K562 (cell line): ENCODE measurements around the gene NFATC3. TPM values are rescaled to one million over a fixed set of nuclear protein-coding genes. Genes with fewer than 3 reads are reported as not detected.

Experiments used
- ATAC-seq: fragments of 200-7000 bp; cut with Tn5 transposase; 3 replicates; pipeline ENCODE4 v1.9.1; 2020; ENCODE audit warnings: moderate library complexity
- BruUV-seq: library from RNA; stranded (reverse); fragments of 400-500 nt; replicated peaks from 2 replicates; lab custom pipeline; 2021; lab: Mats Ljungman, UMichigan
- CTCF ChIA-PET: fragments of 300-600 bp; formaldehyde crosslinking; extraction: SDS; loops from one replicate; lab custom pipeline; 2021; ENCODE audit warnings: low intra/inter-chr PET ratio; lab: Yijun Ruan, JAX
- POLR2A ChIA-PET: fragments of 300-600, 350-650 bp; sonication (Branson Sonifier 250); formaldehyde crosslinking; extraction: SDS; loops from one replicate; lab custom pipeline; 2021; ENCODE audit warnings: antibody characterized with exemption, inconsistent platforms; lab: Yijun Ruan, JAX
- DNase-seq, 4 experiments: peaks; one replicate each; pipeline versions ENCODE4 v3.0.0 to v3.0.0-alpha.2; 2011 to 2018; ENCODE audit warnings: low spot score in 3 of 4, mixed read lengths in 3 of 4; ENCODE audit errors: extremely low read depth in 1 of 4
- FAIRE-seq: peaks from 2 replicates; lab custom pipeline; 2011; peaks lifted over from hg19 to GRCh38; lab: Jason Lieb, UNC
- H2AFZ ChIP-seq: 2 replicates; pipeline ENCODE4 v1.6.0; 2011; ENCODE audit warnings: low read depth, low read length, control low read depth, inconsistent platforms
- H3K27ac ChIP-seq: fragments of 200-600 bp; 3 replicates; pipeline ENCODE4 v1.8.0; 2011; ENCODE audit warnings: low read depth, mild to moderate bottlenecking, control low read depth, inconsistent platforms, low read length, moderate library complexity, mixed read lengths; ENCODE audit errors: extremely low read depth
- H3K27me3 ChIP-seq, 2 experiments: fragments of 300-600 bp in 1 of 2; 2 replicates in 1 of 2; 3 replicates in 1 of 2; pipeline versions ENCODE4 v1.6.0 to v1.8.0; 2011; ENCODE audit warnings: inconsistent platforms in 2 of 2, low read length in 2 of 2, mild to moderate bottlenecking in 1 of 2, mixed read lengths in 1 of 2, moderate library complexity in 1 of 2; ENCODE audit not compliant: control insufficient read depth in 2 of 2, insufficient read depth in 2 of 2
- H3K36me3 ChIP-seq: fragments of 300-600 bp; 3 replicates; pipeline ENCODE4 v1.8.0; 2011; ENCODE audit warnings: mild to moderate bottlenecking, low read length, inconsistent platforms; ENCODE audit not compliant: control insufficient read depth, insufficient read depth
- H3K4me1 ChIP-seq, 2 experiments: fragments of 200-600 bp in 1 of 2; replicated peaks in 1 of 2; 2 replicates in 1 of 2; 3 replicates in 1 of 2; pipeline versions ENCODE4 v1.5.1 to v1.8.0; 2011; ENCODE audit warnings: inconsistent platforms in 2 of 2, low read length in 2 of 2, mild to moderate bottlenecking in 1 of 2, mixed read lengths in 1 of 2, moderate library complexity in 1 of 2; ENCODE audit not compliant: control insufficient read depth in 2 of 2, insufficient read depth in 2 of 2
- H3K4me2 ChIP-seq: 2 replicates; pipeline ENCODE4 v1.6.1; 2011; ENCODE audit warnings: low read length, control low read depth, inconsistent platforms, mixed read lengths; ENCODE audit not compliant: insufficient read depth
- H3K4me3 ChIP-seq: fragments of 200-600 bp; sonication (generic), shearing (Covaris generic); 2 replicates; pipeline ENCODE4 v1.5.1; 2016; ENCODE audit warnings: control low read depth, inconsistent platforms
- H3K79me2 ChIP-seq: fragments of 200-600 bp; 3 replicates; pipeline ENCODE4 v1.8.0; 2011; ENCODE audit warnings: low read length, inconsistent platforms; ENCODE audit not compliant: control insufficient read depth, insufficient read depth
- H3K9ac ChIP-seq, 2 experiments: 2 replicates each; pipeline versions ENCODE4 v1.6.0 to v1.6.1; 2011; ENCODE audit warnings: low read depth in 2 of 2, low read length in 2 of 2, control low read depth in 1 of 2, inconsistent platforms in 1 of 2, mild to moderate bottlenecking in 1 of 2, mixed read lengths in 1 of 2; ENCODE audit not compliant: insufficient read depth in 1 of 2
- H3K9me1 ChIP-seq: one replicate; pipeline ENCODE4 v1.6.0; 2011; ENCODE audit warnings: inconsistent platforms, mild to moderate bottlenecking, low read length, moderate library complexity; ENCODE audit not compliant: control insufficient read depth, insufficient read depth
- H3K9me3 ChIP-seq: replicated peaks from 2 replicates; pipeline ENCODE4 v1.5.1; 2011; ENCODE audit warnings: low read depth, low read length, inconsistent platforms; ENCODE audit not compliant: control insufficient read depth, insufficient read depth
- H4K20me1 ChIP-seq: replicated peaks from 2 replicates; pipeline ENCODE4 v1.6.1; 2011; ENCODE audit warnings: low read length, inconsistent platforms, mixed read lengths; ENCODE audit not compliant: control insufficient read depth, insufficient read depth
- CBX2 ChIP-seq: fragments of 200-600 bp; sonication (generic); IDR thresholded peaks from one replicate; pipeline ENCODE4 v1.6.1; 2012; ENCODE audit warnings: mild to moderate bottlenecking, low read length, inconsistent platforms; ENCODE audit not compliant: insufficient read depth, poor library complexity, severe bottlenecking
- FOXP1 ChIP-seq: sonication (generic); formaldehyde crosslinking; IDR thresholded peaks from 2 replicates; pipeline ENCODE4 v1.8.0; 2022; ENCODE audit warnings: mild to moderate bottlenecking, missing genetic modification reagents
- PCBP1 ChIP-seq: fragments of 200-400 bp; formaldehyde crosslinking; IDR thresholded peaks from 2 replicates; pipeline ENCODE4 v1.6.1; 2018; ENCODE audit warnings: mild to moderate bottlenecking, low read depth, low read length; ENCODE audit not compliant: poor library complexity, severe bottlenecking
- POLR2G ChIP-seq: fragments of 200-400 bp; formaldehyde crosslinking; IDR thresholded peaks from 2 replicates; pipeline ENCODE4 v1.6.1; 2017; ENCODE audit warnings: low read depth, mild to moderate bottlenecking, antibody characterized with exemption, low read length, moderate library complexity
- RBM22 ChIP-seq: fragments of 200-400 bp; formaldehyde crosslinking; IDR thresholded peaks from 2 replicates; pipeline ENCODE4 v1.6.1; 2018; ENCODE audit warnings: low read length, low read depth; ENCODE audit not compliant: poor library complexity, severe bottlenecking
- ZBTB12 ChIP-seq: fragments of 250-450 bp; sonication (Bioruptor Pico); IDR thresholded peaks from 2 replicates; pipeline ENCODE4 v1.4.0; 2020
- ZBTB33 ChIP-seq: sonication (generic); formaldehyde crosslinking; IDR thresholded peaks from 2 replicates; pipeline ENCODE4 v1.8.1; 2023; ENCODE audit warnings: mild to moderate bottlenecking, missing genetic modification reagents
- ZNF717 ChIP-seq: fragments of 250-450 bp; sonication (Bioruptor Pico); IDR thresholded peaks from 2 replicates; pipeline ENCODE4 v1.5.0; 2021
- WGBS: fragments of 100-300 bp; shearing (Covaris generic); methylation state at CpG from one replicate; pipeline ENCODE4 v1.1.6; 2016; ENCODE audit warnings: low coverage, mixed read lengths; ENCODE audit not compliant: insufficient coverage; ENCODE audit errors: missing lambda C conversion rate; 5-methylcytosine and 5-hydroxymethylcytosine counted together
- in situ Hi-C: fragments of 300-500 bp; cut with MboI; formaldehyde crosslinking; loops from 4 replicates; pipeline ENCODE4 v1.15.0; 2018; ENCODE audit warnings: inconsistent platforms, mixed read lengths
- intact Hi-C: fragments of 100-400 bp; cut with micrococcal nuclease; formaldehyde crosslinking; loops from 2 replicates; pipeline ENCODE4 v1.14.2; 2022
- polyA plus RNA-seq, 8 experiments: library from polyadenylated mRNA; depleted of rRNA in 4 of 8; stranded (reverse) in 5 of 8; unstranded in 3 of 8; fragments of >200 nt; fragmentation: Nextera tagmentation in 2 of 8; fragmentation: Illumina TruSeq in 1 of 8; extraction: Ambion mirVana in 2 of 8; extraction: Trizol in 1 of 8; gene quantifications; 2 replicates each; pipeline versions ENCODE4 v1.2.1 to v1.2.3, GENCODE V29; 2011 to 2014; ENCODE audit warnings: inconsistent platforms in 1 of 8, missing spikeins in 1 of 8
- total RNA-seq, 7 experiments: library from RNA; depleted of rRNA in 6 of 7; stranded (reverse); fragments of >200 nt in 6 of 7; fragmentation: Illumina TruSeq in 2 of 7; extraction: Trizol in 2 of 7; gene quantifications; 2 replicates each; pipeline versions ENCODE4 v1.2.1 to v1.2.3, GENCODE V29; 2011 to 2021; ENCODE audit warnings: low replicate concordance in 1 of 7

The NFATC3 gene
- total and polyA plus RNA-seq, 9 of the 15 experiments (the other 6 are each of a cell fraction or from before 2014, with no cell fraction given) = 15.7 to 98.4 (median 59.4) TPM

GRCh38 chr16:68235108-68235886 is 150.1 kb downstream of the NFATC3 start:
- no peak overlapping the region for H3K9ac ChIP-seq
- TF ChIP-seq POLR2G (peak; percentile 58), CBX2 (no peak), RBM22 (peak; percentile 71), ZNF717 (no peak), ZBTB12 (CRISPR knock-in tag) (no peak), FOXP1 (no peak), PCBP1 (peak; percentile 25), ZBTB33 (peak; percentile 91)
- H2AFZ ChIP-seq = no peak overlapping the region
- ChIA-PET CTCF (no interaction called here), POLR2A (no interaction called here)
- H3K4me2 ChIP-seq = no peak overlapping the region
- H3K4me3 ChIP-seq = no peak overlapping the region
- H3K4me1 ChIP-seq = peaks cover 0 to 19% of the 10 kb centered on the region in 2 experiments; a peak in 1 of 5 replicates
- FAIRE-seq (no peak), DNase-seq (no peak), ATAC-seq (no peak)
- H3K9me3 ChIP-seq = peaks cover 7% of the 10 kb centered on the region
- H3K9me1 ChIP-seq = no peaks in the 10 kb centered on the region
- in situ Hi-C loops (no loop called here), intact Hi-C loops (no loop called here)
- no peaks in the 10 kb centered on the region for H3K79me2 ChIP-seq
- no peaks in the 10 kb centered on the region for H3K27me3 ChIP-seq
- WGBS = 97% methylated on average over 34 of the region's 73 CpGs
- BruUV-seq = no TSS peak
- H3K27ac ChIP-seq = no peak overlapping the region
- no peaks in the 10 kb centered on the region; the same call in 1 of the 2 replicates for H4K20me1 ChIP-seq
- peaks cover 15% of the 10 kb centered on the region; the same call in 2 of the 3 replicates for H3K36me3 ChIP-seq
